SK-N-SH (cell line): ENCODE measurements around the gene SPATA20. TPM values are rescaled to one million over a fixed set of nuclear protein-coding genes. Genes with fewer than 3 reads are reported as not detected.

Source experiments
- CTCF ChIA-PET: fragments of 300-600, 350-600 bp; formaldehyde crosslinking; extraction: SDS; loops from one replicate; lab custom pipeline; 2021; lab: Yijun Ruan, JAX
- POLR2A ChIA-PET: fragments of 350-600 bp; sonication (Branson Sonifier 250); formaldehyde crosslinking; extraction: SDS; loops from one replicate; lab custom pipeline; 2020; ENCODE audit warnings: antibody characterized with exemption, inconsistent platforms; lab: Yijun Ruan, JAX
- DNase-seq: peaks from one replicate; pipeline ENCODE4 v3.0.0; 2012
- H2AFZ ChIP-seq: fragments of 200-600 bp; sonication (generic); 2 replicates; pipeline ENCODE4 v1.8.1; 2016; ENCODE audit warnings: antibody characterized with exemption, mild to moderate bottlenecking, low read depth
- H3F3A ChIP-seq: fragments of 200-600 bp; sonication (generic); replicated peaks from 2 replicates; pipeline ENCODE3; 2016; ENCODE audit warnings: antibody characterized with exemption, mild to moderate bottlenecking; ENCODE audit not compliant: insufficient read depth
- H3K27ac ChIP-seq, 2 experiments: fragments of 200-500 bp in 1 of 2; fragments of 200-600 bp in 1 of 2; sonication (Bioruptor generic) in 1 of 2; sonication (generic), shearing (Covaris generic) in 1 of 2; 2 replicates each; pipeline versions ENCODE4 v1.5.1 to v1.6.1; 2014 to 2016; ENCODE audit warnings: low read depth in 2 of 2, inconsistent platforms in 1 of 2, low read length in 1 of 2, mild to moderate bottlenecking in 1 of 2, mixed read lengths in 1 of 2
- H3K27me3 ChIP-seq: fragments of 200-600 bp; sonication (generic), shearing (Covaris generic); 2 replicates; pipeline ENCODE4 v1.6.1; 2016; ENCODE audit warnings: mixed run types; ENCODE audit not compliant: insufficient read depth
- H3K36me3 ChIP-seq, 2 experiments: fragments of 200-500 bp in 1 of 2; fragments of 200-600 bp in 1 of 2; sonication (Bioruptor generic) in 1 of 2; sonication (generic) in 1 of 2; replicated peaks in 1 of 2; 2 replicates each; pipeline versions ENCODE3 to v1.5.1; 2014 to 2016; ENCODE audit warnings: low read length in 1 of 2, mild to moderate bottlenecking in 1 of 2; ENCODE audit not compliant: insufficient read depth in 2 of 2, control insufficient read depth in 1 of 2
- H3K4me1 ChIP-seq, 2 experiments: fragments of 200-500 bp in 1 of 2; fragments of 200-600 bp in 1 of 2; sonication (Bioruptor generic) in 1 of 2; sonication (generic), shearing (Covaris generic) in 1 of 2; 2 replicates each; pipeline versions ENCODE4 v1.5.1 to v1.6.1; 2014 to 2016; ENCODE audit warnings: low read depth in 1 of 2, low read length in 1 of 2, mixed run types in 1 of 2; ENCODE audit not compliant: insufficient read depth in 2 of 2, control insufficient read depth in 1 of 2
- H3K4me2 ChIP-seq: fragments of 200-600 bp; sonication (generic), shearing (Covaris generic); 2 replicates; pipeline ENCODE4 v1.6.1; 2017; ENCODE audit warnings: mixed run types
- H3K4me3 ChIP-seq, 2 experiments: fragments of 200-500 bp in 1 of 2; fragments of 200-600 bp in 1 of 2; sonication (Bioruptor generic) in 1 of 2; sonication (generic), shearing (Covaris generic) in 1 of 2; 2 replicates each; pipeline versions ENCODE4 v1.5.1 to v1.8.1; 2014 to 2016; ENCODE audit warnings: low read depth in 2 of 2, inconsistent platforms in 1 of 2, low read length in 1 of 2, mild to moderate bottlenecking in 1 of 2, mixed read lengths in 1 of 2, moderate library complexity in 1 of 2
- H3K79me2 ChIP-seq: fragments of 200-600 bp; sonication (generic); 2 replicates; pipeline ENCODE4 v1.8.1; 2017; ENCODE audit warnings: mild to moderate bottlenecking; ENCODE audit not compliant: insufficient read depth
- H3K9ac ChIP-seq: fragments of 200-600 bp; sonication (generic); 2 replicates; pipeline ENCODE4 v1.6.1; 2017; ENCODE audit warnings: mixed run types
- H3K9me2 ChIP-seq: fragments of 200-600 bp; sonication (generic); 2 replicates; pipeline ENCODE4 v1.6.1; 2017; ENCODE audit warnings: mixed run types
- H3K9me3 ChIP-seq: fragments of 200-600 bp; sonication (generic); 2 replicates; pipeline ENCODE4 v1.6.1; 2017; ENCODE audit warnings: mixed run types, mild to moderate bottlenecking, moderate library complexity
- H4K20me1 ChIP-seq: fragments of 200-600 bp; sonication (generic); 2 replicates; pipeline ENCODE4 v1.6.1; 2017; ENCODE audit warnings: mild to moderate bottlenecking, mixed run types; ENCODE audit not compliant: insufficient read depth
- EZH2phosphoT487 ChIP-seq: fragments of 200-600 bp; sonication (generic); IDR thresholded peaks from 2 replicates; pipeline ENCODE4 v1.6.1; 2017; ENCODE audit warnings: low read depth, mixed run types, mild to moderate bottlenecking, antibody characterized with exemption, moderate library complexity, borderline replicate concordance
- GATA2 ChIP-seq: sonication (generic); formaldehyde crosslinking; IDR thresholded peaks from 2 replicates; pipeline ENCODE4 v1.5.0; 2020; ENCODE audit warnings: mild to moderate bottlenecking, missing genetic modification reagents
- WGBS: methylation state at CpG from one replicate; pipeline ENCODE4 v1.1.6; 2017; ENCODE audit warnings: low lambda C conversion rate; 5-methylcytosine and 5-hydroxymethylcytosine counted together
- polyA plus RNA-seq, 3 experiments: library from polyadenylated mRNA; depleted of rRNA; stranded (reverse); fragments of >200 nt; gene quantifications; 2 replicates each; pipeline ENCODE4 v1.2.3, GENCODE V29; 2012
- TF ChIP-seq, protein P1 (sequence below): IDR thresholded peaks from 2 replicates; pipeline ENCODE4 v1.6.1; 2012; ENCODE audit warnings: mild to moderate bottlenecking, low read depth, low read length, moderate library complexity
- TF ChIP-seq, protein P2 (sequence below): fragments of 200-600 bp; sonication (generic); IDR thresholded peaks from 2 replicates; pipeline ENCODE4 v1.6.1; 2017; ENCODE audit warnings: antibody characterized with exemption, mild to moderate bottlenecking, moderate library complexity

Gene SPATA20
- polyA plus RNA-seq, 1 of the 3 experiments (the other 2 are of a cell fraction): 92.0 TPM

DNA sequence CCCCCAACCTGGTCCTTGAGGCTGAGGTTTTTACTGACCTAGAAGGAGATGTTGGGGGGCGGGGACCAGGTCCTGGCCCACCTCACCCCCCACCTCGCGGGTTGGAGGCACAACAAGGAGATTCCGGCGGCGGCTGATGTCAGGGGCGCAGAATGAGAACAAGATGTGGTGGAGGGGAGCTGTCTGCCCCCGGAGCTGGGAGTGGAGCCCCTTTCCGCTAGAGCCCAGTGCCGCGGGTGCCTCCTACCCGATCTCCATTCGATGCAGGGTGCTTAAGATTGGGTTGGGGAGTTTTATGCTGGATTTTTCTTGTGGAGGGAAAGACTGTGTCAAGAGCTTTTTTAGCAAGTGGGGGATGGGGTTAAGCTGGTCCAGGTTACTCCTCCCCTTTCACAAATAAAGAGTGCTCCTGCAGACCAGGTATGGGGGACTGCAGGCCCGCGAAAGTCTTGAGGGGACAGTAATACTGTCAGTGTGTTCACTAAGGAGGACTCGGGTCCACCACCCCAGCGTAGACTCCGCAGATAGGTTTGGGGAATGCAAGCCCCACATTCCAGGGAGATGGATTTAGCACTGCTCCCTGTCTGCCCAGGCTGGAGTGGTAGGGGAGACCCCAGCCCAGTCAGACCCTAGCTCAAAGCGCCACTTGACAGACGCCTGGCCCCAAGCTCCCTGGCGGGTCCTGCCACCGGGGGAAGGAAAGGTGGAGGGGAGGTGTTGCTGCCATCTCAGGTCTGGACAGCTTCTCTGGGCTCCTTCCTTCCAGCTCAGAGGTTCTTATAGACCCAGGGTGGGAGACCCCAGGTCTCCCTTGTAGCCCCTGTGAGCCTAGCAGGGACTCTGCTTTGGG is 15.5 kb downstream of the SPATA20 start:
- Histone ChIP-seq H3K4me3 (peak overlapping the region in 1 of 2 experiments; percentile 6; a peak in 1 of 4 replicates), H3K36me3 (no peaks in the 10 kb centered on the region), H4K20me1 (no peaks in the 10 kb centered on the region), H3K4me1 (peaks cover 17 to 84% of the 10 kb centered on the region in 2 experiments), H3K9ac (no peak overlapping the region), H3K27me3 (peaks cover 31% of the 10 kb centered on the region), H3K4me2 (no peak overlapping the region; the same call in 1 of the 2 replicates), H3K27ac (no peak overlapping the region), H2AFZ (no peak overlapping the region)
- POLR2A ChIA-PET: interaction anchor here (0.6 to 1.7 kb wide), 3 partner anchors 23 to 81 kb away, joined by 3 to 4 read pairs (median 3); no protein-coding TSS in a partner anchor
- TF ChIP-seq, protein P1, sequence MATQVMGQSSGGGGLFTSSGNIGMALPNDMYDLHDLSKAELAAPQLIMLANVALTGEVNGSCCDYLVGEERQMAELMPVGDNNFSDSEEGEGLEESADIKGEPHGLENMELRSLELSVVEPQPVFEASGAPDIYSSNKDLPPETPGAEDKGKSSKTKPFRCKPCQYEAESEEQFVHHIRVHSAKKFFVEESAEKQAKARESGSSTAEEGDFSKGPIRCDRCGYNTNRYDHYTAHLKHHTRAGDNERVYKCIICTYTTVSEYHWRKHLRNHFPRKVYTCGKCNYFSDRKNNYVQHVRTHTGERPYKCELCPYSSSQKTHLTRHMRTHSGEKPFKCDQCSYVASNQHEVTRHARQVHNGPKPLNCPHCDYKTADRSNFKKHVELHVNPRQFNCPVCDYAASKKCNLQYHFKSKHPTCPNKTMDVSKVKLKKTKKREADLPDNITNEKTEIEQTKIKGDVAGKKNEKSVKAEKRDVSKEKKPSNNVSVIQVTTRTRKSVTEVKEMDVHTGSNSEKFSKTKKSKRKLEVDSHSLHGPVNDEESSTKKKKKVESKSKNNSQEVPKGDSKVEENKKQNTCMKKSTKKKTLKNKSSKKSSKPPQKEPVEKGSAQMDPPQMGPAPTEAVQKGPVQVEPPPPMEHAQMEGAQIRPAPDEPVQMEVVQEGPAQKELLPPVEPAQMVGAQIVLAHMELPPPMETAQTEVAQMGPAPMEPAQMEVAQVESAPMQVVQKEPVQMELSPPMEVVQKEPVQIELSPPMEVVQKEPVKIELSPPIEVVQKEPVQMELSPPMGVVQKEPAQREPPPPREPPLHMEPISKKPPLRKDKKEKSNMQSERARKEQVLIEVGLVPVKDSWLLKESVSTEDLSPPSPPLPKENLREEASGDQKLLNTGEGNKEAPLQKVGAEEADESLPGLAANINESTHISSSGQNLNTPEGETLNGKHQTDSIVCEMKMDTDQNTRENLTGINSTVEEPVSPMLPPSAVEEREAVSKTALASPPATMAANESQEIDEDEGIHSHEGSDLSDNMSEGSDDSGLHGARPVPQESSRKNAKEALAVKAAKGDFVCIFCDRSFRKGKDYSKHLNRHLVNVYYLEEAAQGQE: no peak
- peak; percentile 94; the same call in 1 of the 2 replicates for TF ChIP-seq EZH2phosphoT487
- TF ChIP-seq, all 33 proteins: peak for 1
- no peak for DNase-seq
- H3F3A ChIP-seq: peaks cover 20% of the 10 kb centered on the region
- 47% methylated on average over 22 of the region's 22 CpGs for WGBS
- no peaks in the 10 kb centered on the region for H3K9me2 ChIP-seq
- no peaks in the 10 kb centered on the region for H3K9me3 ChIP-seq
- CTCF ChIA-PET: interaction anchor here (0.6 to 7.2 kb wide), 26 partner anchors 11 to 394 kb away, joined by 3 to 209 read pairs (median 4); no protein-coding TSS in a partner anchor
- no peaks in the 10 kb centered on the region for H3K79me2 ChIP-seq

DNA sequence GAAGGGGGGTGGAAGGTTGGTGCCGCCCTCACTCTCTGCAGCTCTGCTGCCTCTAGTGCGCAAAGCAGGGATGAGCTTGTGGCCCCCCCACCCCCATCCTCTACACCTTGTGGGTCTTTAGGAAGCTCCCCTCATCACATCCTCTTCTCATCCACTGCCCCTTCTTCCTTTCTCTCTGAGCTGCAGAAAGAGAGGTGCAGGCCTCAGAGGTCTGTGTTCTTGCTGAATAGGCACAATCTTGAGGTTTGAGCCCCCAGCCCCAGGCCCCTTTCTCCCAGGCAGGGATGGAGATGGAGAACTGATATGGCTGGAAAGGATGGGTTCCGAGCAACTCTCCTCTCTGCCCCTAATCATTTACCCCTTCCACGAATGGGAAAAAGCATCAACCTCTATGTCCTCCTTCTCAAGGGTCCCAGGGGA is 16.1 kb downstream of the SPATA20 start:
- Histone ChIP-seq H3K4me2 (no peak overlapping the region), H4K20me1 (no peaks in the 10 kb centered on the region), H2AFZ (no peak overlapping the region), H3K9ac (no peak overlapping the region), H3K9me3 (no peaks in the 10 kb centered on the region), H3K27ac (no peak overlapping the region), H3K79me2 (no peaks in the 10 kb centered on the region), H3K9me2 (no peaks in the 10 kb centered on the region), H3K36me3 (no peaks in the 10 kb centered on the region), H3K4me3 (no peak overlapping the region), H3K4me1 (peaks cover 17 to 81% of the 10 kb centered on the region in 2 experiments), H3F3A (peaks cover 22% of the 10 kb centered on the region), H3K27me3 (peaks cover 31% of the 10 kb centered on the region)
- CTCF ChIA-PET: interaction anchor here (0.7 to 7.2 kb wide), 24 partner anchors 12 to 394 kb away, joined by 3 to 209 read pairs (median 4); no protein-coding TSS in a partner anchor
- POLR2A ChIA-PET: interaction anchor here (0.6 to 1.7 kb wide), 2 partner anchors 42 to 81 kb away, joined by 3 to 4 read pairs; no protein-coding TSS in a partner anchor
- DNase-seq: no peak
- TF ChIP-seq, protein P2, sequence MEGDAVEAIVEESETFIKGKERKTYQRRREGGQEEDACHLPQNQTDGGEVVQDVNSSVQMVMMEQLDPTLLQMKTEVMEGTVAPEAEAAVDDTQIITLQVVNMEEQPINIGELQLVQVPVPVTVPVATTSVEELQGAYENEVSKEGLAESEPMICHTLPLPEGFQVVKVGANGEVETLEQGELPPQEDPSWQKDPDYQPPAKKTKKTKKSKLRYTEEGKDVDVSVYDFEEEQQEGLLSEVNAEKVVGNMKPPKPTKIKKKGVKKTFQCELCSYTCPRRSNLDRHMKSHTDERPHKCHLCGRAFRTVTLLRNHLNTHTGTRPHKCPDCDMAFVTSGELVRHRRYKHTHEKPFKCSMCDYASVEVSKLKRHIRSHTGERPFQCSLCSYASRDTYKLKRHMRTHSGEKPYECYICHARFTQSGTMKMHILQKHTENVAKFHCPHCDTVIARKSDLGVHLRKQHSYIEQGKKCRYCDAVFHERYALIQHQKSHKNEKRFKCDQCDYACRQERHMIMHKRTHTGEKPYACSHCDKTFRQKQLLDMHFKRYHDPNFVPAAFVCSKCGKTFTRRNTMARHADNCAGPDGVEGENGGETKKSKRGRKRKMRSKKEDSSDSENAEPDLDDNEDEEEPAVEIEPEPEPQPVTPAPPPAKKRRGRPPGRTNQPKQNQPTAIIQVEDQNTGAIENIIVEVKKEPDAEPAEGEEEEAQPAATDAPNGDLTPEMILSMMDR: peak; percentile 30; the same call in 1 of the 2 replicates
- TF ChIP-seq GATA2: no peak
- WGBS: 72% methylated on average over 3 of the region's 4 CpGs
